ENCODE measurements around the gene MEX3D. TPM values are rescaled to one million over a fixed set of nuclear protein-coding genes. Genes with fewer than 3 reads are reported as not detected.
"Not testable (repeated sequence)": the region's sequence is repeated elsewhere in the genome, so short reads cannot be mapped to it uniquely, and the experiment has no call there.

MEX3D gene
- polyA plus RNA-seq, 2 of the 4 experiments (the other 2 are of a cell fraction): 2.1 to 7.1 TPM

GRCh38 chr19:1520203-1520780 is 47.8 kb downstream of the MEX3D start:
- no peak overlapping the region for H3K4me2 ChIP-seq
- no peak overlapping the region for H3K4me3 ChIP-seq
- H3K27ac ChIP-seq: no peak overlapping the region
- ATAC-seq (no peak), DNase-seq (ENCODE audit: low read depth in 1 of 2, low spot score in 1 of 2) (no peak), FAIRE-seq (no peak)
- H3K4me1 ChIP-seq: no peaks in the 10 kb centered on the region
- POLR2A ChIA-PET: no interaction called here
- H3K9me3 ChIP-seq: no peaks in the 10 kb centered on the region
- 62% methylated on average over 5 of the region's 17 CpGs for WGBS (ENCODE audit: missing lambda C conversion rate)
- TF ChIP-seq RFX5 (IDR thresholded peaks at IDR 0.05): no peak
- TF ChIP-seq MAFK (IDR thresholded peaks at IDR 0.05; ENCODE audit: partially characterized antibody): peak; percentile 80
- CTCF ChIA-PET: no interaction called here

DNA sequence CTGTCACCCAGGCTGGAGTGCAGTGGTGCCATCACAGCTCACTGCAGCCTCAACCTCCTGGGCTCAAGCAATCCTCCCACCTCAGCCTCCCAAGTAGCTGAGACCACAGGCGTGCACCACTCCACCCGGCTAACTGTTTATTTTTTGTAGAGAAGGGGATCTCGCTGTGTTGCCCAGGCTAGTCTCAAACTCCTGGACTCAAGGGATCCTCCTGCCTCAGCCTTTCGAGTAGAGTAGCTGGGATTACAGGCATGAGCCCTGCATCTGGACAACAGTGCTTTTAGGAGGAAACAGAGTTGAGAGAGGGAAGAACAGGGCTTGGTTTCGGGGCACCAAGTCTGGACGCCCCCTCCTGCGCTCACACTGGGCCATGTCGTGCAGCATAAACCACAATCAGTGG is 48.3 kb downstream of the MEX3D start:
- H3K9me3 ChIP-seq; POLR2A ChIA-PET; H3K4me2 ChIP-seq; H3K4me1 ChIP-seq; DNase-seq (ENCODE audit: low read depth in 1 of 2, low spot score in 1 of 2); H3K4me3 ChIP-seq; FAIRE-seq; H3K27ac ChIP-seq; CTCF ChIA-PET; ATAC-seq: not testable (repeated sequence)
- 75% methylated on average over 8 of the region's 8 CpGs for WGBS (ENCODE audit: missing lambda C conversion rate)

GRCh38 chr19:1518471-1518870 is 49.7 kb downstream of the MEX3D start:
- ATAC-seq (no peak), FAIRE-seq (no peak), DNase-seq (ENCODE audit: low read depth in 1 of 2, low spot score in 1 of 2) (no peak)
- no peak overlapping the region for H3K27ac ChIP-seq
- no peaks in the 10 kb centered on the region for H3K4me1 ChIP-seq
- ChIA-PET POLR2A (no interaction called here), CTCF (interaction anchor here (0.7 kb wide), 1 partner anchor 28 kb away, joined by 3 read pairs; no protein-coding TSS in a partner anchor)
- 55% methylated on average over 4 of the region's 4 CpGs for WGBS (ENCODE audit: missing lambda C conversion rate)
- no peak overlapping the region for H3K4me3 ChIP-seq
- TF ChIP-seq USF2 (IDR thresholded peaks at IDR 0.05): no peak
- no peak for TF ChIP-seq BCL3 (IDR thresholded peaks at IDR 0.05)
- TF ChIP-seq TP53 (CRISPR knock-in tag; IDR thresholded peaks at IDR 0.05): no peak
- no peak for TF ChIP-seq CBX8 (IDR thresholded peaks at IDR 0.05)
- no peak for TF ChIP-seq HDAC2 (IDR thresholded peaks at IDR 0.05)
- TF ChIP-seq SMC3 (IDR thresholded peaks at IDR 0.05): no peak
- no peak for TF ChIP-seq FOSL2 (IDR thresholded peaks at IDR 0.05)
- no peak for TF ChIP-seq FOSL2 (CRISPR knock-in tag; IDR thresholded peaks at IDR 0.05)
- TF ChIP-seq CHD2 (IDR thresholded peaks at IDR 0.05; ENCODE audit: low read length, partially characterized antibody): no peak
- no peak for TF ChIP-seq ZC3H11A (IDR thresholded peaks at IDR 0.05)
- no peak for TF ChIP-seq JUN (IDR thresholded peaks at IDR 0.05)
- no peak for TF ChIP-seq HOXA7 (CRISPR knock-in tag; IDR thresholded peaks at IDR 0.05)
- TF ChIP-seq, protein P1, sequence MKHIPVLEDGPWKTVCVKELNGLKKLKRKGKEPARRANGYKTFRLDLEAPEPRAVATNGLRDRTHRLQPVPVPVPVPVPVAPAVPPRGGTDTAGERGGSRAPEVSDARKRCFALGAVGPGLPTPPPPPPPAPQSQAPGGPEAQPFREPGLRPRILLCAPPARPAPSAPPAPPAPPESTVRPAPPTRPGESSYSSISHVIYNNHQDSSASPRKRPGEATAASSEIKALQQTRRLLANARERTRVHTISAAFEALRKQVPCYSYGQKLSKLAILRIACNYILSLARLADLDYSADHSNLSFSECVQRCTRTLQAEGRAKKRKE (CRISPR knock-in tag; IDR thresholded peaks at IDR 0.05; ENCODE audit: low read depth): no peak
- TF ChIP-seq ZFP36 (IDR thresholded peaks at IDR 0.05; ENCODE audit: borderline replicate concordance, partially characterized antibody): no peak
- no peak overlapping the region for H3K4me2 ChIP-seq
- no peaks in the 10 kb centered on the region for H3K9me3 ChIP-seq

DNA sequence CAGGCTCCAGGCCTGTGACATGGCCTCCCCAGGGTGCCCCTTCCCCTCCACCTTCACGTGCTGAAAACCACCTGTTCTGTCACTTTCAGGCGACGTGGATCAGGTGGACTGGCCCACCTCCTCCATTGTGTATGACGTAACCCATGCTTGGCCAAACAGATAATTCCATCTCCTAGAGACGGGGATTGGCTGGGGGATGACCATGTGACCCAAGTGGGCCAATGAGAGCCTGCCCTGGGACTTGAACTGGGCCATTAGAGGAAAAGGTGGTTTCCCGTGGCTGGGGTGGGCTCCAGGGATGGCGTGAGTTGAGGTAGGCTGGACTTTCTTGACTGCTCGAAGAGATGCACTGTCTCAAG is 51.8 kb downstream of the MEX3D start:
- ChIA-PET CTCF (interaction anchor here (1.1 kb wide), 1 partner anchor 30 kb away, joined by 4 read pairs; no protein-coding TSS in a partner anchor), POLR2A (no interaction called here)
- H3K27ac ChIP-seq: no peak overlapping the region
- TF ChIP-seq USF2 (IDR thresholded peaks at IDR 0.05): 0 out of 2 replicates have a peak, but pooled peaks have one; percentile 24
- no peak for TF ChIP-seq ZC3H11A (IDR thresholded peaks at IDR 0.05)
- H3K4me3 ChIP-seq: no peak overlapping the region
- DNase-seq (ENCODE audit: low read depth in 1 of 2, low spot score in 1 of 2) (peak in 1 of 2 experiments; percentile 38), FAIRE-seq (no peak), ATAC-seq (no peak)
- no peaks in the 10 kb centered on the region for H3K4me1 ChIP-seq
- WGBS (ENCODE audit: missing lambda C conversion rate): 61% methylated on average over 8 of the region's 8 CpGs
- H3K9me3 ChIP-seq: no peaks in the 10 kb centered on the region
- H3K4me2 ChIP-seq: no peak overlapping the region

Measured in A549 (cell line).